ENCODE results near the gene ZNF471.

GRCh38 chr19:56562766-56563165 is 55.1 kb downstream of the ZNF471 start:
- TF ChIP-seq POLR2A (IDR thresholded peaks at IDR 0.05) (no peak), CTCF (IDR thresholded peaks at IDR 0.05) (no peak)
